AG10803 (cell line): Measurements from ENCODE around the gene SNCAIP.

Experiments
- DNase-seq: peaks from one replicate; pipeline ENCODE4 v3.0.0; 2010; ENCODE audit warnings: low read depth
- H3K4me3 ChIP-seq: 2 replicates; pipeline ENCODE4 v1.5.1; 2011; ENCODE audit warnings: mild to moderate bottlenecking, low read length, control low read depth
- TF ChIP-seq, protein P1 (sequence below): conservative IDR thresholded peaks from 2 replicates; pipeline ENCODE4 v1.5.1; 2011; ENCODE audit warnings: mild to moderate bottlenecking, low read length, control low read depth, inconsistent platforms

Gene SNCAIP

DNA sequence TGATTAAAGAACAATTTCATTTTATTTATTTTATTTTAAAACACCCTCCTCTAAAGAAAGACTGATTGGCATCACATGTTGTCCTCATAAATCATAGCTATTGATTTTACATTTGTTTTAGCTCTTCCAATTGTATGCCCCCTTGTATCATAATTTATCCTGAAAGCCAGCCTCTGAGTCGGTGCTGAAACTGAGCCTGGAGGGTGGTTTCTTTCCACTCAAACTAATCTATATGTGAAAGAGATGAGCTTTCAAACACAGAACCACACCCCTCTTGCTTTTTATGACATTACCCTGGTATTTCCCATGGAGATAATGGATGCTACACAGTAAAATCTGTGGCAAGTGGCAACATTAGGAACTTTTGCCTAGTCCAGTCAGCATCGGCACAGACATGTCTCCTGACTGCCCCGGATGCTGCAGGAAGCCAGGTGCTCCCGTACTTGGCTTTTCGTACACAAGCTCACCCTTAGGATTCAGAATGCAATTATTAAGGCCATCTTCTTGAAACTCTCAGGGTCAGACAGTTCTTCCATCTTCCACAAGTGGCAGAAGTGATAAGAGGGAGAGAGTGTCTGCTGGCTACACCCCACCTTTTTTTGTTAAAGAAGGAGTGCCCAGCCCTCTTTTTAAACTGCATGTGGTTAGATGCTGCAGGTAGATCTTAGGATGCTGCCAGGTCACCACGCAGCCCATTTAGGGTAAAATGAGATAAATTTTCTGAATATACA lies 91.1 kb downstream of the SNCAIP start:
- TF ChIP-seq, protein P1, sequence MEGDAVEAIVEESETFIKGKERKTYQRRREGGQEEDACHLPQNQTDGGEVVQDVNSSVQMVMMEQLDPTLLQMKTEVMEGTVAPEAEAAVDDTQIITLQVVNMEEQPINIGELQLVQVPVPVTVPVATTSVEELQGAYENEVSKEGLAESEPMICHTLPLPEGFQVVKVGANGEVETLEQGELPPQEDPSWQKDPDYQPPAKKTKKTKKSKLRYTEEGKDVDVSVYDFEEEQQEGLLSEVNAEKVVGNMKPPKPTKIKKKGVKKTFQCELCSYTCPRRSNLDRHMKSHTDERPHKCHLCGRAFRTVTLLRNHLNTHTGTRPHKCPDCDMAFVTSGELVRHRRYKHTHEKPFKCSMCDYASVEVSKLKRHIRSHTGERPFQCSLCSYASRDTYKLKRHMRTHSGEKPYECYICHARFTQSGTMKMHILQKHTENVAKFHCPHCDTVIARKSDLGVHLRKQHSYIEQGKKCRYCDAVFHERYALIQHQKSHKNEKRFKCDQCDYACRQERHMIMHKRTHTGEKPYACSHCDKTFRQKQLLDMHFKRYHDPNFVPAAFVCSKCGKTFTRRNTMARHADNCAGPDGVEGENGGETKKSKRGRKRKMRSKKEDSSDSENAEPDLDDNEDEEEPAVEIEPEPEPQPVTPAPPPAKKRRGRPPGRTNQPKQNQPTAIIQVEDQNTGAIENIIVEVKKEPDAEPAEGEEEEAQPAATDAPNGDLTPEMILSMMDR: no peak
- DNase-seq: no peak
- no peak overlapping the region for H3K4me3 ChIP-seq

- DNase-seq: no peak
- TF ChIP-seq, protein P1: no peak
- no peak overlapping the region for H3K4me3 ChIP-seq
Observed at GRCh38 chr5:122404018-122404417, 92.0 kb downstream of the SNCAIP start.

GRCh38 chr5:122404653-122405362 lies 92.8 kb downstream of the SNCAIP start:
- H3K4me3 ChIP-seq: no peak overlapping the region
- TF ChIP-seq, protein P1: no peak
- no peak for DNase-seq

DNA sequence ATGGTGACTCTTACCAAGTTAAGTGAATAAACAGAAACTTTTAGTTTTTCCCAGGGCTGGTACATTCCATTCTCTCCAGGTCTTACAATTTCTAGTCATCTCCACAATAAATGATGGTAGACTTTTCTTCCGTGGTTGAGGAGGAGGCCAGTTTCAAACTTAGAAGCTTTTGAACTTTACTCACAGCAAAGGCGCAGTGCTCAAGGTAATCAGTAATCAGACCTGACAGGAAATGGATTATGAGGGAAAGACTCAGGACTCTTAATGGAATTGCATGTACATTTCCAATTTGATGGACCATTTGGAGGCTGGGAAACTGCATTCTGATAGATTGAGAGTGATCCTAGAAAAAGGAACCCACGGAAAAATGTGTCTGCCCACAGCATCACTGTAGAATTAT lies 93.7 kb downstream of the SNCAIP start:
- H3K4me3 ChIP-seq: no peak overlapping the region
- no peak for DNase-seq
- TF ChIP-seq, protein P1: no peak

DNA sequence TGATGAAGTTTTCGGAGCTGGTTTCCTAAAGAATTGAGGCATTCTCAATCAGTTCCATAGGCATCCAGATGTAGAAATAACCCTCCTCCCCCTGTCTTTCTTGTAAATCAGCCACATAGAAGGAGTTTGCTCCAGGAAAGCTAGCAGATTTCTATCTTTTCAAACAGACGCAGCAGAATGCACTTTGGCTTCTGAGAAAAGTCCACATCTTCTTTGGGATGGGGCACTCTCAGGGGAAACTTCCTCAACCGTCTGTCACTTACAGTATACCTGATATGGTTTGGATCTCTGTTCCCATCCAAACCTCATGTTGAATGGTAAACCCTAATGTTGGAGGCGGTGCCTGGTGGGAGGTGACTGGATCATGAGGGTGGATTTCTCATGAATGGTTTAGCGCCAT lies 94.1 kb downstream of the SNCAIP start:
- DNase-seq: no peak
- H3K4me3 ChIP-seq: no peak overlapping the region
- TF ChIP-seq, protein P1: no peak

DNA sequence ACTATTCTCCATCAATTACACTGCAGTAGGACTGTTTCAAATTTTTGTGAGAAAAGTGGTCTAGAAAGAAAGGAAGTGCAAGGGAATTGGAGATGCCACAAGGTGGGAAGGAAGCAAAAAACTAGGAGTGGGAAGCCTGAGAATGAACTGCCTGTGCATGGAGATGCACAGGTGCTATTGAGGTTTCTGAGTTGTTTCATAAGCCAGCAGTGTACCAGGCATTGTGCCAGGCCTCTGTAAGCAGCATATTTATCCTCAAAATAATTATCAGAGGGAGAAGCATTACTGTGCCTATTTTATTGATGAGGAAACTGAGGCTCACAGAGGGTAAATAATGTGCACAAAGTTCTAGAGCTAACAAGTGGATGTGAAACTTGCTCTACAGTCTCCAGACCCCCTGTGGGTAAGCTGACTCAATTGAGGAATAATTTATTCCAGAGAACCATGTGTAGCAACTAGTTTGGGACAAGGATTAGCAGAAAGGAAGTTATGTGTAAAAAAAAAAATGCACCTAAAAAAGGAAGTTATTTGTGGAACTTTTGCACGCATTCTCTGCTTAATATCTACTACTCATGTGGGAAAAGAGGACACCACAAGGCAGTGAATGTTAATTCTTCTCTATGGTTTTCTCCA lies 96.7 kb downstream of the SNCAIP start:
- peak; percentile 22 for DNase-seq
- TF ChIP-seq, protein P1: no peak
- no peak overlapping the region for H3K4me3 ChIP-seq
